Sigmoid colon (tissue), 4 donors: ENCODE measurements around the gene PPME1.

Experiments
- CTCF ChIP-seq, 4 experiments: fragments of 450-650 bp in 3 of 4; fragments of 200-600 bp in 1 of 4; IDR thresholded peaks; one replicate each; pipeline ENCODE4 v1.5.1; 2016 to 2019; ENCODE audit warnings: antibody characterized with exemption in 4 of 4, mild to moderate bottlenecking in 3 of 4, moderate library complexity in 2 of 4
- EP300 ChIP-seq, 4 donors: sonication (generic); formaldehyde crosslinking; IDR thresholded peaks; one replicate each; pipeline ENCODE4 v1.6.1; 2017; ENCODE audit warnings: antibody characterized with exemption in 4 of 4

- no peak for TF ChIP-seq EP300 (IDR thresholded peaks at IDR 0.05)
- no peak for TF ChIP-seq CTCF (IDR thresholded peaks at IDR 0.05)
Observed at GRCh38 chr11:74269161-74269811, 98.2 kb downstream of the PPME1 start.
